Activated CD8-positive, alpha-beta memory T cell treated with anti-CD3 and anti-CD28 coated beads, Interleukin-2, amount 50 U/mL, for 24 hours (primary cell): ENCODE data around the gene KRTAP29-1.
"Not testable (repeated sequence)": the region's sequence is repeated elsewhere in the genome, so short reads cannot be mapped to it uniquely, and the experiment has no call there.

Experiments used
- DNase-seq: peaks from one replicate; pipeline ENCODE4 v3.0.0-alpha.2; 2020; ENCODE audit errors: extremely low read depth

Gene KRTAP29-1

DNA sequence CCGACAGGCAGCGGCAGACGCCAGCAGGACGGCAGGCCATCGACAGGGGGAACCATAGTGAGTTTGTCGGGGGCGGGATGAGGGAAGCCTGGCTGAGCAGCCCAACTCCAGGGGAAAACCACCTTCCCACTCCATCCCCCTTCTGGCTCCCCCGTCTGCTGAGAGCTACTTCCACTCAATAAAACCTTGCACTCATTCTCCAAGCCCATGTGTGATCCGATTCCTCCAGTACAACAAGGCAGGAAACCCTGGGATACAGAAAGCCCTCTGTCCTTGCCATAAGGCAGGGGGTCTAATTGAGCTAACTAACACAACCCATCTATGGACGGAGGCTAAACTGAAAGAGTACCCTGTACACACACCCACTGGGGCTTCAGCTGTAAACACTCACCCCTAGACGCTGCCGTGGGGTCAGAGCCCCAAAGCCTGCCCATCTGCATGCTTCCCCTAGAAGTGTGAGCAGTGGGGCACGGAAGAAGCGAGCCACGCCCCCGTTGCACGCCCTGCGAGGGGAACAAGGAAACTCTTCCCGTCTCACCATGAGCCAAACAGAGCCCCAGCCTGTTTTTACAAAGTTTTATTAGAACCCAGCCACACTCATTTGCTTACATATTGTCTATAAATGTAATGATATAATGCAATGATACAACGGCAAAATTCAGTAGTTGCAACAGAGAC lies 4.1 kb downstream of the KRTAP29-1 start:
- DNase-seq: no peak

GRCh38 chr17:41296846-41297245 lies 5.8 kb downstream of the KRTAP29-1 start:
- no peak for DNase-seq

GRCh38 chr17:41294016-41294415 lies 8.6 kb downstream of the KRTAP29-1 start:
- DNase-seq: no peak

DNA sequence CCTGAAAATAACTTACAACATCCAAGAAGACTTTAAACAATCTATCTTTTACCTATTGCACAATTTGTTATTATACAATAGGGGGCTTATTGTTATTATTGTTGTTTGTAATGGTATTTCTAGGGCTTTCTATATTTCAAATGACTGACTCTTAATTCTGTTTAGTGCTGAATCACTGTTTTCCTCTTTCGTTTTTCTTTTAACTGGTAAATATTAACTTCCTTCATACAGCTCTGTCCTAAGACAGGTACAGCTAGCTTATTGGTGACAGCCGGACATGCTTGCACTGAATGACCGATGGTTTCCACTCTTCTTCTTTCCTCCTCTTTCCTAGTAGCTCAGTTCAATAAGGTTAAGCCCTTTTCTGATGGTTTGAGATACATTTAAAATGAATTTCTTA lies 15.6 kb downstream of the KRTAP29-1 start:
- no peak for DNase-seq

GRCh38 chr17:41284546-41284945 lies 18.1 kb downstream of the KRTAP29-1 start:
- no peak for DNase-seq

- no peak for DNase-seq
Observed at GRCh38 chr17:41284043-41284442, 18.6 kb downstream of the KRTAP29-1 start.

- DNase-seq: no peak
Observed at GRCh38 chr17:41278176-41278955, 24.3 kb downstream of the KRTAP29-1 start.

DNA sequence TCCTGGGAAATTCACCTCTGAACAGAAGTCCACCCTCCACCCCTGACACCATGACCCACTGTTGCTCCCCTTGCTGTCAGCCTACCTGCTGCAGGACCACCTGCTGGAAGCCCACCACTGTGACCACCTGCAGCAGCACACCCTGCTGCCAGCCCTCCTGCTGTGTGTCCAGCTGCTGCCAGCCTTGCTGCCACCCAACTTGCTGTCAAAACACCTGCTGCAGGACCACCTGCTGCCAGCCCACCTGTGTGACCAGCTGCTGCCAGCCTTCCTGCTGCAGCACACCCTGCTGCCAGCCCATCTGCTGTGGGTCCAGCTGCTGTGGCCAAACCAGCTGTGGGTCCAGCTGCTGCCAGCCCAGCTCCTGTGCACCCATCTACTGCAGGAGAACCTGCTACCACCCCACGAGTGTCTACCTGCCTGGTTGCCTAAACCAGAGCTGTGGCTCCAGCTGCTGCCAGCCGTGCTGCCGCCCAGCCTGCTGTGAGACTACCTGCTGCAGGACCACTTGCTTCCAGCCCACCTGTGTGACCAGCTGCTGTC lies 26.9 kb downstream of the KRTAP29-1 start, which contains the start of gene KRTAP9-7:
KRTAP9-7 (plus strand) TSS at position 51 of the 543 bp plus-strand sequence; CDS start at position 51, 0 bp downstream.
- not testable (repeated sequence) for DNase-seq

DNA sequence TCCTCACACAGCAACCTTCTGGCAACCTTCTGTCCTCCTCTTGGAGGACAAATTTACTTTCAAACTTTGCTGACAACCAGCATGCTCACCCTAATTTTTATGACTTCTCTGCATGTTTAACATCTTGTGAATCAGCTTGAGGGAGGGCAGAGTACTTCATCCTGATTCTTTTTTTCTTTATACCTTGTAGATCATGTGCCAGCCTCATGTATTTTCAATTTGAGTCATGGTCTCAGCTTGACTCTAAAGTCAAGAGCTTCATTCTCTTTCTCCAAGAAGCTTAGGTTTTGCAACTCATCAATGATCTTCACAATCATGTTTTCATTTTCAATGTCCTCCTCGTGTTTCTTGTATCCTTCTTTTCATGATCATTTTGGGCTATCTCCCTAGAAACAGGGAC lies 30.8 kb downstream of the KRTAP29-1 start:
- DNase-seq: no peak

GRCh38 chr17:41271323-41271722 lies 31.3 kb downstream of the KRTAP29-1 start:
- not testable (repeated sequence) for DNase-seq

- no peak for DNase-seq
Observed at GRCh38 chr17:41267711-41268110, 34.9 kb downstream of the KRTAP29-1 start.

- no peak for DNase-seq
Observed at GRCh38 chr17:41265078-41265477, 37.6 kb downstream of the KRTAP29-1 start, which contains the start of gene KRTAP9-6. TSS of gene KRTAP9-6 (plus strand) at chr17:41265378. CDS start at chr17:41265378, 0 bp downstream.

DNA sequence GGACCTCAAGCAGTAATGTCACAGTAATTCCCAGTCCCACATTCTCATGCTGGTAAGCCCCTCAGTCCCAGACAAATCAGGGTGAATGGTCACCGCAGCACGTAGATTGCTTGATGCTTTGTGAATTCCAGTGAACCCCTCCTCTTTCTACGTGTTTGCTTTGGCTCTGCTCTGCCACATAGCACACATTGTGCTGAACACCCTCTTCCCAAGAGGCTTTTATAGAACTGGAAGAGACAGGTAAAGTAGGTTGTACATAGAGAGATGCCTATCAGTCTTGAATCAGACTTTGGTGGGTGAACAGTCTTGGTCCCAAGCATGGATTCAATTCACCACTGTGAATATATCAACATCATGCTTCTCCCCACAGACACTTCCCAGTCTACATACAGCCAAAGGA lies 38.1 kb downstream of the KRTAP29-1 start:
- DNase-seq: no peak

DNA sequence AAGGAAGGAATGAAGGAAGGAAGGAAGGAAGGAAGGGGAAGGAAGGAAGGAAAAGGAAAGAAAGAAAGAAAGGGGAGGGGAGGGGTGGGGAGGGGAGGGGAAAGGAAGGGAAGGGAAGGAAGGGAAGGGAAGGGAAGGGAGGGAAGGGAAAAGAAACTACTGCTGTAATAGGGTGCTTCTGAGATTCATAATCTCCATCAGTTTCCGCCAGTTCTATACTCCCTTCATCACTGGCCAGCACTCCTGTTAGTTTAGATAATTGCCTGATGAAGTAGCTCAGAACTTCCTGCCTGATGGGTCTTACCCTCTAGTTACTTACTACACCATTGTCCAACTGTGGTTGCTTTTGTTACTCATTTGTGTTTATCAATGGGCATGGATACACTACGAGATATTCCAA lies 39.4 kb downstream of the KRTAP29-1 start:
- DNase-seq: no peak

GRCh38 chr17:41258406-41258805 lies 44.2 kb downstream of the KRTAP29-1 start:
- DNase-seq: no peak

- DNase-seq: no peak
Observed at GRCh38 chr17:41256291-41256685, 46.4 kb downstream of the KRTAP29-1 start.

GRCh38 chr17:41255381-41256290 lies 47.0 kb downstream of the KRTAP29-1 start, which contains the start of gene KRTAP9-9:
TSS of gene KRTAP9-9 (plus strand) at chr17:41255384.
- DNase-seq: not testable (repeated sequence)

- DNase-seq: no peak
Observed at GRCh38 chr17:41254861-41255260, 47.8 kb downstream of the KRTAP29-1 start.
